Retinal pigment epithelial cell (primary cell): ENCODE data around the gene FRRS1.

ENCODE experiments used
- DNase-seq: peaks from one replicate; pipeline ENCODE4 v3.0.0-alpha.2; 2010; ENCODE audit warnings: low read depth
- H3K4me3 ChIP-seq: 2 replicates; pipeline ENCODE4 v1.5.1; 2011; ENCODE audit warnings: mild to moderate bottlenecking, low read length, control low read depth, moderate library complexity
- TF ChIP-seq, protein P1 (sequence below): conservative IDR thresholded peaks from 2 replicates; pipeline ENCODE4 v1.5.1; 2011; ENCODE audit warnings: low read depth, low read length, control low read depth, inconsistent platforms

FRRS1 gene

DNA sequence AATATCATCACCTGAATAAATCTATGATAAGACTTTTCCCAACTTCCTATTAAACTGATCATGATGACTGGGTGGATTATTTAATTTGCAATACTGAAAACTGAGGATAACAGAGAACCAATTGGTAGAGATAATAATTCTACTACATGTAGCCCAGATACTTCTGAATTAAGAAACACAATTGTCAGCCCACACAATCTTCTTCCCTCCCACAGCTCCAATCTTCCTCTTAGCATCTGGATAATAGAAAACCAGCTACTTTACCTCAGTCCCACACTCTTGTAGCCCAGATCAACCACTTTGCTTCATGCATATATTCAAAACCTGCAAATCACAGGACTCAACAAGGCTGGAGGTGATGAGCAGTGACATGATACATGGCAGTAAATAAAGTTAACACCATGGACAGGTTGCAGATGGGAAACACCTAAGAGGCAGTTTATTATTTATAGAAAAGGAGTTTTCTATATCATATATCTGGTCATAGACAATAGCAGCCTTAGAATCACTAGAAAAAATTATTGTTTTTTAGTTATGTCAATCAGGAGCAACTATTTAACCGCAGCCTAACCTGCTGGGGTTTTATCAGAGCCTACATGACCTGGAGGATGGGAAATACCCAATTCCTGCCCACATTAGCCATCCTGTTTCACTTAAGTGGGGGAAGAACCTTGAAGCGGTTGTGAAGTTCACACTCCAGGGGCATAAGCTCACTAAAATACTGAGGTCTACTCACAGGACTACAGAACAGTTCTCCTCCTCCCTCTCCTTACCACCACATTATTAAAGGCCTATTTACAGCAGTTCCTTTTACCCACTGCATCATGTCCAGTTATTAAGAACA is 16.7 kb downstream of the FRRS1 start:
- TF ChIP-seq, protein P1, sequence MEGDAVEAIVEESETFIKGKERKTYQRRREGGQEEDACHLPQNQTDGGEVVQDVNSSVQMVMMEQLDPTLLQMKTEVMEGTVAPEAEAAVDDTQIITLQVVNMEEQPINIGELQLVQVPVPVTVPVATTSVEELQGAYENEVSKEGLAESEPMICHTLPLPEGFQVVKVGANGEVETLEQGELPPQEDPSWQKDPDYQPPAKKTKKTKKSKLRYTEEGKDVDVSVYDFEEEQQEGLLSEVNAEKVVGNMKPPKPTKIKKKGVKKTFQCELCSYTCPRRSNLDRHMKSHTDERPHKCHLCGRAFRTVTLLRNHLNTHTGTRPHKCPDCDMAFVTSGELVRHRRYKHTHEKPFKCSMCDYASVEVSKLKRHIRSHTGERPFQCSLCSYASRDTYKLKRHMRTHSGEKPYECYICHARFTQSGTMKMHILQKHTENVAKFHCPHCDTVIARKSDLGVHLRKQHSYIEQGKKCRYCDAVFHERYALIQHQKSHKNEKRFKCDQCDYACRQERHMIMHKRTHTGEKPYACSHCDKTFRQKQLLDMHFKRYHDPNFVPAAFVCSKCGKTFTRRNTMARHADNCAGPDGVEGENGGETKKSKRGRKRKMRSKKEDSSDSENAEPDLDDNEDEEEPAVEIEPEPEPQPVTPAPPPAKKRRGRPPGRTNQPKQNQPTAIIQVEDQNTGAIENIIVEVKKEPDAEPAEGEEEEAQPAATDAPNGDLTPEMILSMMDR: no peak

GRCh38 chr1:99748419-99748818 is 18.0 kb downstream of the FRRS1 start:
- TF ChIP-seq, protein P1: no peak
- no peak for DNase-seq
- no peak overlapping the region for H3K4me3 ChIP-seq

More for the DNA sequence above, 16.7 kb downstream of the FRRS1 start:
- DNase-seq: no peak
- H3K4me3 ChIP-seq: no peak overlapping the region

DNA sequence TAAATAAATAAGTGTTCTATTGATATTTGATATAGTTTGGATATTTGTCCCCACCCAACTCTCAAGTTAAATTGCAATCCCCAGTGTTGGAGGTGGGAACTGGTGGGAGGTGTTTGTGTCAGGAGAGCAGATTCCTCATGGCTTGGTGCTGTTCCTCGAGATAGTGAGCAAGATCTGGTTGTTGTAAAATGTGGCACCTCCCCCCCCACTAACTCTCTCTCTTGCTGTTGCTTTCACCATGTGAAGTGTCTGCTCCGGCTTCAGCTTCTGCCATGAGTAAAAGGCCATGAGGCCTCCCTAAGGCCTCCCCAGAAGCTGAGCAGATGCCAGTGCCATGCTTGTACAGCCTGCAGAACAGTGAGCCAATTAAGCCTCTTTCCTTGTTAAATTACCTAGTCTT is 20.8 kb downstream of the FRRS1 start:
- DNase-seq: no peak
- H3K4me3 ChIP-seq: no peak overlapping the region
- TF ChIP-seq, protein P1: no peak

DNA sequence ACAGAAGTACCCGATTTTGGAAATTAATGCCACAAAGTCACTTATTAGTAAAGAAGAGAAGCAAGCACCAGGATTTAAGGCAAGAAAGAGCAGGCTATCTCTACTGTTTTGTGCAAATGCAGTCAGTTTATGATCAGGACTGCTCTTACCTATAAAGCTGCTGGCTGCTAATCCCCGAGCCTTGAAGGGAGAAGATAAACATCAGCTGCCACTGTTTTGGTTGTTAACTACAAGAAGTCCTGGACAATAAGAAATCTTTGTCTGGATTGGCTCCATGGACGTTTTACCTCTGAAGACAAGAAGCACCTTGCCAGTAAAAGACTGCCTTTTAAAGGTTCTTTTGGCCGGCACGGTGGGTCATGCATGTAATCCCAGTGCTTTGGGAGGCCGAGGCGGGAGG is 21.4 kb downstream of the FRRS1 start:
- H3K4me3 ChIP-seq: no peak overlapping the region
- no peak for DNase-seq
- TF ChIP-seq, protein P1: no peak

- no peak for DNase-seq
- no peak overlapping the region for H3K4me3 ChIP-seq
- TF ChIP-seq, protein P1: no peak
Observed at GRCh38 chr1:99740141-99740540, 26.3 kb downstream of the FRRS1 start.

GRCh38 chr1:99738858-99739465 is 27.5 kb downstream of the FRRS1 start:
- TF ChIP-seq, protein P1: no peak
- no peak overlapping the region for H3K4me3 ChIP-seq
- DNase-seq: no peak

DNA sequence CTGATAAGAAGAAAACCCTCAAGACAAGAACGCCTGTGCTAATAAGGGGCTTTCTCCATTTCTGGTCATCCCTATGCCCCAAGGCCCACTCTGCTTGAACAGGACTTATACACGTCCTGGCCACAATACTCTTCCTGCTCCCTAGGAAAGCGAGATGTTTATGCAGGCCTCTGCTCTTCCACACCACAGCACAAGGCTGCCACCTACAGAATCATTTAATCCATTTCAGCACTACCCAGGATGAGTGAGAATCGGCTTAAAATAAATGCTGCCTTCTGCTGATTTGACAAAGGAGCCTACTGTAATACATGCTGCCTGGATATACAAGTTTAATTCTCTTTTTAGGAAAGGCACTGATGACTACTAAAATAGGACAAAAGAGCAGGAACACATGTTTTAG is 29.4 kb downstream of the FRRS1 start:
- no peak overlapping the region for H3K4me3 ChIP-seq
- DNase-seq: peak; percentile 43
- TF ChIP-seq, protein P1: peak; percentile 62
